Astrocyte (in vitro differentiated cells and primary cell): ENCODE results near the gene SENP2. TPM values are rescaled to one million over a fixed set of nuclear protein-coding genes. Genes with fewer than 3 reads are reported as not detected.

Experiments used
- total RNA-seq: library from RNA; stranded (reverse); gene quantifications from 2 replicates; pipeline ENCODE4 v1.2.1, GENCODE V29; 2021

Gene SENP2
- total RNA-seq, 1 donor from 2014 or later, result 44.1 TPM

Other genes with a start within 250 kb of the SENP2 start
- 21.6 and 22.2 TPM in 2 replicates for gene MAP3K13, start 223.2 kb upstream of the SENP2 start, total RNA-seq
- 21.5 and 22.7 TPM in 2 replicates for gene TMEM41A, start 87.3 kb upstream of the SENP2 start, total RNA-seq
- 6.4 and 9.0 TPM in 2 replicates for gene LIPH, start 33.7 kb upstream of the SENP2 start, total RNA-seq
- gene IGF2BP2, start 238.7 kb downstream of the SENP2 start, total RNA-seq, result 128 and 162 TPM in 2 replicates